Right lobe of liver (tissue), 6 donors: ENCODE results near the gene MAST3. TPM values are rescaled to one million over a fixed set of nuclear protein-coding genes. Genes with fewer than 3 reads are reported as not detected.

ENCODE experiments used
- ATAC-seq, 4 donors: fragments of 200-7000 bp; cut with Tn5 transposase; one replicate each; pipeline ENCODE4 v1.9.1; 2020; ENCODE audit warnings: mild to moderate bottlenecking in 4 of 4, moderate library complexity in 4 of 4
- DNase-seq, 3 donors: peaks; one replicate each; pipeline ENCODE4 v3.0.0-alpha.2; 2020
- H3K27ac ChIP-seq, 3 donors: fragments of 200-600 bp; one replicate each; pipeline ENCODE4 v1.8.0; 2022
- H3K27me3 ChIP-seq, 2 donors: fragments of 200-600 bp; one replicate each; pipeline ENCODE4 v1.8.0; 2022
- H3K36me3 ChIP-seq, 4 donors: fragments of 200-600 bp; sonication (generic) in 1 of 4; one replicate each; pipeline versions ENCODE4 v1.5.1 to v1.8.0; 2017 to 2022; ENCODE audit warnings: control low read depth in 1 of 4
- H3K4me1 ChIP-seq, 4 donors: fragments of 200-600 bp; sonication (generic) in 1 of 4; one replicate each; pipeline versions ENCODE4 v1.5.1 to v1.8.0; 2017 to 2022; ENCODE audit warnings: control low read depth in 1 of 4
- H3K4me3 ChIP-seq, 3 donors: fragments of 200-600 bp; one replicate each; pipeline ENCODE4 v1.8.0; 2022
- H3K9me3 ChIP-seq, 4 donors: fragments of 200-600 bp; sonication (generic) in 1 of 4; one replicate each; pipeline versions ENCODE4 v1.5.1 to v1.8.0; 2017 to 2022; ENCODE audit warnings: control low read depth in 1 of 4
- POLR2A ChIP-seq: fragments of 450-650 bp; IDR thresholded peaks from one replicate; pipeline ENCODE4 v1.6.1; 2017; ENCODE audit warnings: antibody characterized with exemption, mild to moderate bottlenecking
- WGBS: methylation state at CpG from one replicate; pipeline ENCODE4 v1.1.6; 2018; ENCODE audit warnings: low coverage, low lambda C conversion rate; ENCODE audit not compliant: insufficient coverage; ENCODE audit errors: missing lambda C conversion rate; 5-methylcytosine and 5-hydroxymethylcytosine counted together
- intact Hi-C, 2 donors: fragments of 100-400 bp; cut with DNase I; formaldehyde crosslinking; loops; one replicate each; pipeline versions ENCODE4 v1.11.2 to v1.14.1; 2022
- total RNA-seq, 6 experiments: library from RNA; depleted of rRNA in 2 of 6; stranded (reverse); fragments of >200 nt in 2 of 6; fragmentation: NEBNext Ultra II Directional in 3 of 6; extraction: Animal tissue kit (Norgen Biotek cat#: 25700) in 3 of 6; gene quantifications; one replicate each; pipeline versions ENCODE4 v1.1.0 to v1.2.4, GENCODE V29; 2016 to 2023
- TF ChIP-seq, protein P1 (sequence below), 4 donors: fragments of 200-600 bp in 3 of 4; fragments of 450-650 bp in 1 of 4; IDR thresholded peaks; one replicate each; pipeline versions ENCODE4 v1.5.1 to v1.8.0; 2016 to 2022; ENCODE audit warnings: antibody characterized with exemption in 4 of 4, mild to moderate bottlenecking in 2 of 4
- donor health status: DM: no; HTN: yes; CAD: no.
- donor health status: DM: no; HTN: no; CAD: no.
- donor health status: DM: no; HTN: no; CAD: no.
- donor health status: DM: no; HTN: yes; CAD: no.
- donor health status: DM: no; HTN: yes; CAD: no.

The MAST3 gene
- total RNA-seq, 6 experiments from 2014 or later = 8.0 to 17.9 (median 10.0) TPM

DNA sequence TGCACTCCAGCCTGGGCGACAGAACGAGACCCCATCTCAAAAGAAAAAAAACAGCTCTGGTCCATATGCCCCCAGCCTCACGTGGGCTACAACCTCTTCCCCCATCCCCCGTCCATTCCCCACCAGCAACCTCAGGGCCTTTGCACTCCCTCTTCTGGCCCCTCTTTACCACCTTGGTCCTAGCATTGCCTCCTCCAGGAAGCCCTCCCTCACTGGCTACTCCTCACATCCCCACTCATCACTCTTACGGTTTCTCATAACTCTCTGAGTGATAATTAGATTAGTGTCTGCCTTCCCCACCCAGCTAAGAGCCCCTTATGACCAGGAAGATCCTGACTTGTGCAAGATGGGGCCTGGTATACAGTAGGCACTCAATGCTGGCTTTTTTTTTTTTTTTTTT is 41.6 kb upstream of the MAST3 start:
- Histone ChIP-seq H3K4me3 (no peak overlapping the region), H3K4me1 (peaks cover 0 to 29% (median 11%) of the 10 kb centered on the region in 4 donors), H3K9me3 (no peaks in the 10 kb centered on the region), H3K27ac (no peak overlapping the region), H3K27me3 (no peaks in the 10 kb centered on the region), H3K36me3 (no peaks in the 10 kb centered on the region)
- no peak for ATAC-seq
- WGBS = 100% methylated on average over 1 of the region's 5 CpGs
- no peak for TF ChIP-seq POLR2A
- TF ChIP-seq, protein P1, sequence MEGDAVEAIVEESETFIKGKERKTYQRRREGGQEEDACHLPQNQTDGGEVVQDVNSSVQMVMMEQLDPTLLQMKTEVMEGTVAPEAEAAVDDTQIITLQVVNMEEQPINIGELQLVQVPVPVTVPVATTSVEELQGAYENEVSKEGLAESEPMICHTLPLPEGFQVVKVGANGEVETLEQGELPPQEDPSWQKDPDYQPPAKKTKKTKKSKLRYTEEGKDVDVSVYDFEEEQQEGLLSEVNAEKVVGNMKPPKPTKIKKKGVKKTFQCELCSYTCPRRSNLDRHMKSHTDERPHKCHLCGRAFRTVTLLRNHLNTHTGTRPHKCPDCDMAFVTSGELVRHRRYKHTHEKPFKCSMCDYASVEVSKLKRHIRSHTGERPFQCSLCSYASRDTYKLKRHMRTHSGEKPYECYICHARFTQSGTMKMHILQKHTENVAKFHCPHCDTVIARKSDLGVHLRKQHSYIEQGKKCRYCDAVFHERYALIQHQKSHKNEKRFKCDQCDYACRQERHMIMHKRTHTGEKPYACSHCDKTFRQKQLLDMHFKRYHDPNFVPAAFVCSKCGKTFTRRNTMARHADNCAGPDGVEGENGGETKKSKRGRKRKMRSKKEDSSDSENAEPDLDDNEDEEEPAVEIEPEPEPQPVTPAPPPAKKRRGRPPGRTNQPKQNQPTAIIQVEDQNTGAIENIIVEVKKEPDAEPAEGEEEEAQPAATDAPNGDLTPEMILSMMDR (IDR thresholded peaks at IDR 0.05) = no peak
- no peak for DNase-seq
- intact Hi-C loops = loop anchor here in 1 of 2 donors (5.0 kb wide), 1 partner anchor 44 kb away; no protein-coding TSS in a partner anchor

GRCh38 chr19:18057557-18057956 is 40.0 kb upstream of the MAST3 start:
- DNase-seq (peak; percentile 79 to 81 (median 80)), ATAC-seq (peak; percentile 76 to 77 (median 76))
- no peak overlapping the region for H3K4me3 ChIP-seq
- no peaks in the 10 kb centered on the region for H3K9me3 ChIP-seq
- H3K4me1 ChIP-seq = peaks cover 0 to 16% (median 7%) of the 10 kb centered on the region in 4 donors
- H3K36me3 ChIP-seq = no peaks in the 10 kb centered on the region
- no peak for TF ChIP-seq POLR2A
- TF ChIP-seq, protein P1 (IDR thresholded peaks at IDR 0.05) = no peak
- H3K27ac ChIP-seq = peak overlapping the region; percentile 69 to 87 (median 70)
- intact Hi-C loops = loop anchor here in 1 of 2 donors (5.0 kb wide), 1 partner anchor 45 kb away; no protein-coding TSS in a partner anchor
- WGBS = 11% methylated on average over 3 of the region's 6 CpGs
- no peaks in the 10 kb centered on the region for H3K27me3 ChIP-seq

DNA sequence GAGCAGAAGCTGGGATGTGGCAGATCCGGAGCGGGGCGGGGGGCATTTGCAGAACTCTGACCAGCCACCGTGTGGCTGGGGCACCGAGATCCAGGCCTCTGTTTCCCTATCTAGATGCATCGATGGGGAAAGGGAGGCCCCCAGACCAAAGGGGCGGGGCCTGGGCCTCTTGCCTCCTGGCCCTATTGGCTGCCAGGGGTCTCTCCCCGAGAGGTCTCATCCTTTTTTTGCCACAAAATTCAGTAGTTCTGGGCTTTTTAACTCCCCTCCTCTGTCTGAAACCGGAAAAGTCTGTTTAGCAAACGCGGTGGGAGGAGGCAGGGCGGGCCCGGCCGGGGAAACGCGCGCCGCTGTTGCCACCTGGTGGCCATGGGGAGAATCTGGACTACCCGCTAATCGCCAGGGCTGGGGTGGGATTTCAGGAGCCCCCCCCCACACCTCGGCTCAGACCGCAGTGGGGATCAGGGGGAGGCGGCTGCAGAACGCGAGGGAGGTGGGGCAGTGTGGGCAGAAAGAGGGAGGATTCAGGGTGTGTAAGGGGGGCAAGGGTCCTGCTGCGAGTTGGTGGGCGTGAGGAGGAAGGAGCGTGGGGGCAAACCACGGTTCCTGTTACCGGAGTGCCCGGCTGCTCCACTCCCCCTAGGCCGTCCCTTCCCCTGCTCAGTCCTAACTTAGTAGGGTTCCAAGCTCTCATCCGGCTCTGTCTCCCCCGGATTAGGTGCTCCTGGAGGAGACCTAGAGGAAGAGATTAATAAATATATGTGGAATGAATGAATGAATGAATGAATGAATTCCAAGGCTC is 39.2 kb upstream of the MAST3 start:
- DNase-seq (peak; percentile 81 to 85 (median 84)), ATAC-seq (peak; percentile 86 to 96 (median 88))
- Histone ChIP-seq H3K36me3 (no peaks in the 10 kb centered on the region), H3K9me3 (no peaks in the 10 kb centered on the region), H3K4me3 (peak overlapping the region in 2 of 3 donors; percentile 16 to 26), H3K27ac (peak overlapping the region; percentile 69 to 87 (median 70)), H3K4me1 (peaks cover 0 to 11% (median 4%) of the 10 kb centered on the region in 4 donors), H3K27me3 (no peaks in the 10 kb centered on the region)
- TF ChIP-seq, protein P1 (IDR thresholded peaks at IDR 0.05) = peak; percentile 91 to 97 (median 92)
- TF ChIP-seq POLR2A = no peak
- intact Hi-C loops = loop anchor here (2.0 to 5.0 kb wide), 2 partner anchors 46 to 52 kb away; no protein-coding TSS in a partner anchor
- 7% methylated on average over 22 of the region's 34 CpGs for WGBS

- H3K4me1 ChIP-seq = peaks cover 0 to 11% (median 4%) of the 10 kb centered on the region in 4 donors
- no peaks in the 10 kb centered on the region for H3K9me3 ChIP-seq
- H3K4me3 ChIP-seq = no peak overlapping the region
- no peak for TF ChIP-seq POLR2A
- TF ChIP-seq, protein P1 (IDR thresholded peaks at IDR 0.05) = no peak
- no peak overlapping the region for H3K27ac ChIP-seq
- H3K36me3 ChIP-seq = no peaks in the 10 kb centered on the region
- 0% methylated on average over 1 of the region's 8 CpGs for WGBS
- ATAC-seq (no peak), DNase-seq (no peak)
- no peaks in the 10 kb centered on the region for H3K27me3 ChIP-seq
- intact Hi-C loops = loop anchor here (2.0 to 5.0 kb wide), 2 partner anchors 47 to 52 kb away; no protein-coding TSS in a partner anchor
Measured at GRCh38 chr19:18059297-18059696, 38.3 kb upstream of the MAST3 start.
